ENCODE measurements around the gene AGAP1.

The AGAP1 gene

GRCh38 chr2:236162882-236163470 lies 669.1 kb downstream of the AGAP1 start:
- DNase-seq (ENCODE audit: low read depth in 4 of 4, low spot score in 1 of 4): no peak

GRCh38 chr2:236163471-236164200 lies 669.8 kb downstream of the AGAP1 start:
- no peak for DNase-seq (ENCODE audit: low read depth in 4 of 4, low spot score in 1 of 4)

- no peak for DNase-seq (ENCODE audit: low read depth in 4 of 4, low spot score in 1 of 4)
These were observed 670.5 kb downstream of the AGAP1 start for GRCh38 chr2:236164201-236164924.

- DNase-seq (ENCODE audit: low read depth in 4 of 4, low spot score in 1 of 4): no peak
These were observed 671.3 kb downstream of the AGAP1 start for GRCh38 chr2:236164925-236165841.

- no peak for DNase-seq (ENCODE audit: low read depth in 4 of 4, low spot score in 1 of 4)
These were observed 672.3 kb downstream of the AGAP1 start for GRCh38 chr2:236165842-236166795.

GRCh38 chr2:236166796-236167296 lies 673.0 kb downstream of the AGAP1 start:
- no peak for DNase-seq (ENCODE audit: low read depth in 4 of 4, low spot score in 1 of 4)

GRCh38 chr2:236167297-236168109 lies 673.7 kb downstream of the AGAP1 start:
- no peak for DNase-seq (ENCODE audit: low read depth in 4 of 4, low spot score in 1 of 4)

GRCh38 chr2:236168110-236169080 lies 674.6 kb downstream of the AGAP1 start, which contains the start of gene GBX2:
Gene GBX2 (minus strand): TSS chr2:236168386. CDS start chr2:236167971, 415 bp downstream.
- DNase-seq (ENCODE audit: low read depth in 4 of 4, low spot score in 1 of 4): no peak

- no peak for DNase-seq (ENCODE audit: low read depth in 4 of 4, low spot score in 1 of 4)
These were observed 675.4 kb downstream of the AGAP1 start for GRCh38 chr2:236169151-236169721.

- DNase-seq (ENCODE audit: low read depth in 4 of 4, low spot score in 1 of 4): no peak
These were observed 676.1 kb downstream of the AGAP1 start for GRCh38 chr2:236169741-236170589.

GRCh38 chr2:236170590-236171165 lies 676.8 kb downstream of the AGAP1 start:
- DNase-seq (ENCODE audit: low read depth in 4 of 4, low spot score in 1 of 4): no peak

- DNase-seq (ENCODE audit: low read depth in 4 of 4, low spot score in 1 of 4): no peak
These were observed 677.4 kb downstream of the AGAP1 start for GRCh38 chr2:236171181-236171679.

GRCh38 chr2:236171680-236172254 lies 677.9 kb downstream of the AGAP1 start:
- no peak for DNase-seq (ENCODE audit: low read depth in 4 of 4, low spot score in 1 of 4)

- DNase-seq (ENCODE audit: low read depth in 4 of 4, low spot score in 1 of 4): no peak
These were observed 678.6 kb downstream of the AGAP1 start for GRCh38 chr2:236172255-236173035.
